ENCODE data around the gene OXNAD1.

OXNAD1 gene

DNA sequence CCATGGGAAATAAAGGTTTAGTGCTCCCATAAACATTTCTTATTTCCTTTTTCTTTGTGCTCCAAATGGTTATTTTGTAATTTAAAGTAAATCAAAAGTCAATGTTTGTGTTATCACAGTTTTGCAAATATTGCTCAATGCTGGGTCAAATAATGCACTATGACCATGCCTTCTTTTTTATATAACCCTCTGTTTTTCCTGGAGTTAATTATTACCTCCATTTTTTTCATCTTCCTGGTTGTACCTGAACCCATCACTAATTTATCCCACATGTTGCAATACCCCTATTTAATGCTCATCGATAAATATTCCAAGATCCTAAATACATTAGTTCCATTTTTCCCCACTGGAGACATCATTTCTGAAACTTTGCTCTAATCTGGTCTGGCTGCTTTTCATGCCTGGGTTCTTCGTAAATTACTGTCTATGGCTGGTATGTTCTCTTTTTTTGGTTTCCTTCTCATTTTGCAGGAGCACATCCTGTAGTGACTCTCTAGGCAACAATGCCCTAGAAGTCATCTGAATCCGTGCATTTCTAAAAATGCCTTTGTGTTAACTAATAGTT, 66.4 kb downstream of the OXNAD1 start:
- no peak for DNase-seq

DNA sequence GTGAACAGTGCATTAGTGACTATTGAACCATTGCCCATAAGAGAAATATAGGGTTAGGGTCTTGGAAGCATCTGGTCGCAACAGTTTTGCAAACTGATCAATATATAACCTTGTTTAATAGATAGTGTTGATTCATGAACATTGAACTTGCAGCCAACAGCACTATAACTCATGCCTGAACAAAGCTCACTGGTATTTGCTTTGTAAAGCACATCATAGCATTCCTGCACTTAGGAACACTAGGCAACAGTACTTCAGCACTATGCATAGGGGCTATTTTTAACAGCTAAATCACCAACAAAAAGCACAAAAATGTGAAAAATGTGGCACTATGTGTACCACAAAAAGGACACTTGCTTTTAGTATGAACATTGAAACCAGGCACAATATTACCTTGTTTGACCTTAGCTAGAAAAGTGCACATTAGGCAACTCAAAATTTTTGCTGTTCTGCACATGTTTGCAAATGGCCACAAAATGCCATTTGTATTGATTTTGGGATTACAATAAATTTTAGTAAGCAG, 68.0 kb downstream of the OXNAD1 start:
- DNase-seq: no peak

DNA sequence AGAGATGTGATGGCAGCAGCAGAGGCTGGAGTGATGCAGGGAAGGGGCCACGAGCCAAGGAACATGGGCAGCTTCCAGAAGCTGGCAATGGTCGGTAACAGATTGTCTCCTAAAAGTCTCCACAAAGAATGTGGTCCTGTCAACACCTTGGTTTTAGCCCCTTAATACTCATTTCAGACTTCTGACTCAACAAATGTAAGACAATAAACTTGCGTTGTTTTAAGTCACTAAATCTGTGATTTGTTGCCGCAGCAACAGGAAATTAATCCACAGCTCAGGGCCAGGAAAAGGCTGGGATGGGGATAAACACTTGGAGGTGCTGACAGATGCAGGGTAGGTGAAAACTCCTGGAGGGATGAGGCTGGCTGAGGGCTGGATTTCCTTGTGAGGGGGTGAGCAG, 69.9 kb downstream of the OXNAD1 start:
- DNase-seq: no peak

DNA sequence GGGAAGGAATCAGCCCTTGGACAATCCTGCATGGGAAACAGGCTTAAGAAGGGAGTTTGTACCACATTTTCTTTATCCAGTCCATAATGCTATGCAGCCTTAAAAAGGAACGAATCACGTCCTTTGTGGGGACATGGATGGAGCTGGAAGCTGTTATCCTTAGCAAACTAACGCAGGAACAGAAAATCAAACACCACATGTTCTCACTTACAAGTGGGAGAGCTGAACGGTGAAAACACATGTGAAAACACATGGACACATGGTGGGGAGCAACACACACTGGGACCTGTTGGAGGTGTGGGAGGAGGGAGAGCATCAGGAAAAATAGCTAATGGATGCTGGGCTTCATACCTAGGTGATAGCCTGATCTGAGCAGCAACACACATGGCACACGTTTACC, 70.3 kb downstream of the OXNAD1 start:
- DNase-seq: no peak

DNA sequence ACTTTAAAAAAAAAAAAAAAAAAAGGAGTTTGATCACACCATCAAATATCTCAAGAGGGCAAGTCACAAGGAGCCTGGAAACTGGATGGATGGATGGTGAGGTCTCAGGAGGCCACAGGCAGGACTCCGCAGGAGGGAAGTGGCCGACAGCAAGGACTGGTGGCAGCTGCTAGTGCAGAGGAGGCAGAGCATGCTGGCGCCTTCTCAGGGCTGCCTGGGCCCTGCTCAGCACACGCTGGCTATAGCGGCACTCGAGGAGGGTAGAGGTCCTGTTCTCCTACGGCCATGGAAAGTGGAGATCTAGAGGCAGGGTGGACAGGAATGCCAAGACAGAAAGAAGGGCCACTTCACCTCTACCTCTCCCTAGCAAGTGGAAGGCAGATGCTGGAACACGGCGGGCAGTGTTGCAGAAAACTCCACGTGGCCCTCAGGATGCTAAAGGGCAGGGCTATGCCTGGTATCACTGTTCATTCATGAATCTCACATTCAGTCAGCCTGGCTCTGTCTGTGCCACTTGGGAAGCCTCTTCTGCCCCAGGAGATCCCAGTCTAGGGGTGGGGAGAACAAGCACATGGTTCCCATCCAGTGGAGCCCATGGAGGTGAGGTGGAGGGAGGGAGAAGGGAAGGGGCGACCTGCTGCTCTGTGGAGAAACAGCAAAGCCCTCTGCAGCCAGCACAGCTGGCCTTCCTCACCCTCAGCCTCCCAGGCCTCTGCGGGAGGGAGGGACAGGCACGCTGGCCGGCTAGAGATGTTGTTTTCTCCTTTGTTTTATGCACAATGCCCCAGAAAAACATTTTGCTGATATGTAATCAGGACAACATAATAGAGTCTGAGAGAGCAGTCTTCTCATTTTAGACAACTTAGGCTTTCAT, 71.0 kb downstream of the OXNAD1 start:
- DNase-seq: no peak

DNA sequence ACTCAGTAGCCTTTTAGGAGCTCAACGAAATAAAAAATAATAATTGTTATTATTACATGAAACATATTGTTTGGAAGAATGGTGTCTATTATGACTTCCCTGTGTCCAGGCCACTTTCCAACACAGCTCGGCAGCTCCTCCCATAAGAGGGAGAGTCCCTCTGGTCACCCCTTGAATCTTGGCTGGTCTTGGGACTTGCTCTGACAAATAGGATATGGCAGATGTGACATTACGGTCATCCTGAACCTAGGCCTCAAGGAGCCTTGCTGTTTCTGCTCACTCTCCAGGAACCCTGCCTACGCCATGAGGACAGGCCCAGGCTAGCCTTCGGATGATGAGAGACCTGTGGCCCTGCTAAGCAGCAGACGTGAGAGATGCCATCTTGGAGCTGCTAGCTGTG, 71.8 kb downstream of the OXNAD1 start:
- DNase-seq: no peak

DNA sequence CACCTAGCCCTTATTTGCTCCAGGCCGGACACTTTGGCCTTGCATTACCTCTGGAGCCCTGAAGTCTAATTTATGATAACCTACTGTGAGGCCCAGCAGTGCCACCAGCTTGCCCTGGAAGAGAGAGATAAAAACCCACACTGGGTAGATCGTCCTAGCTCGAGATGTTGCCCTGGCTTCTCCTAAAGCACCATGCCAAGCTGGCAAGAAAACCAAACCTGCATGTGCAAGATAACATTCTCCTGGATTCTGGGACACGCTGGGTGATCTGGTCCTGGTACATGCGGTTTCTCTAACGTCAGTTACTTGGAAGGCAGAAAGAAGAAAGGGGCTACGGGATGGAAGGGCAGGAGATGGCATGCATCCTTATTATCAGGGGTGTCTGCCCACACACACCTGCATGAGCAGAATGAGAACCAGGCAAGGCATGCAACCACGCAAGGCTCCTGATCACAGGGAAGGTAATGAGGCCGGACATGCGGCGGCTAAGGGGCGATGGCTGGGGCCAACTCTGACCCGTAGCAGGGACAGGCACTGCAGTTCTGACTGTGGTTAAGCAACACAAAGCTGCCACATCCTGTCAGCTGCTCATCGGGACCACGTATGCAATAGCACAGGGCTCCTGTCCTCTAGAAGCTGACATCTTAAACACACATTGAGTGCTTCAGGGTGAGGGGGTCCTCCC, 73.0 kb downstream of the OXNAD1 start:
- peak; percentile 54 for DNase-seq

DNA sequence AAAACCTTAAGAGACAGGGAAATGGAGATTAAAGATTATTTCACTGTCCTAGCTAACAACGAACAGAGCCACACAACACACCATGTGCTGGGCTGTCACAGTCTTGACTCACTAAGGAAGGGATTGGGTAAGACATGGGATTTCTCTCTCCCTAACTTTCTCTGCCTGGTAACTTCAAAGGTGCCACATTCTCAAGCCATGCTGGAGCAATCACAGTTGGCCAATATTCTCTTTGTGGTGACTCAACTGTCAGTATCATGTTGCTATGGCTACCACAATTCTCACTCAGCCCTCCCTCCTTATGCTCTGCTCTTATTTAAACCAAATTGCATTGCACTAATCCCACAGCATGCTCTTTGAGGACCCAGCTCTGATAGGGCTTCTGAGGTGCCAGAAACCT, 74.0 kb downstream of the OXNAD1 start:
- peak; percentile 95 for DNase-seq

DNA sequence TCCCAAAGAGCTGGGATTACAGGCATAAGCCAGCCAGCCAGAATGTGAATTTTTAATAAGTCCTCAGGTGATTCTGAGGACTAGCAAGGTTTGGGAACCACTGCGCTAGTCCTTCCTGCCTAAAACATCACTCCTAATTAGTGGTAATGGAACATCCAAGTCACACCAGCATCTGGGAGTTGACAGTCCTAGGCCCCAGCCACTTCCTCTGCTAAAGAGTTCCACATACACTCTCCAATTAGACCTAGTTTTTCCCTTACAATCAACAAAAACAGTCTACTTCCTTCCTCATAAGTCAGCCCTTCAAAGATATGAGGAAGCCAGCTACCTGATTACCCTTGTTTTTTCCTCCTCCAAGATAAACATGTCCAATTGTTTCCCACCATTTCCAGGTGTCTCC, 78.1 kb downstream of the OXNAD1 start:
- no peak for DNase-seq

DNA sequence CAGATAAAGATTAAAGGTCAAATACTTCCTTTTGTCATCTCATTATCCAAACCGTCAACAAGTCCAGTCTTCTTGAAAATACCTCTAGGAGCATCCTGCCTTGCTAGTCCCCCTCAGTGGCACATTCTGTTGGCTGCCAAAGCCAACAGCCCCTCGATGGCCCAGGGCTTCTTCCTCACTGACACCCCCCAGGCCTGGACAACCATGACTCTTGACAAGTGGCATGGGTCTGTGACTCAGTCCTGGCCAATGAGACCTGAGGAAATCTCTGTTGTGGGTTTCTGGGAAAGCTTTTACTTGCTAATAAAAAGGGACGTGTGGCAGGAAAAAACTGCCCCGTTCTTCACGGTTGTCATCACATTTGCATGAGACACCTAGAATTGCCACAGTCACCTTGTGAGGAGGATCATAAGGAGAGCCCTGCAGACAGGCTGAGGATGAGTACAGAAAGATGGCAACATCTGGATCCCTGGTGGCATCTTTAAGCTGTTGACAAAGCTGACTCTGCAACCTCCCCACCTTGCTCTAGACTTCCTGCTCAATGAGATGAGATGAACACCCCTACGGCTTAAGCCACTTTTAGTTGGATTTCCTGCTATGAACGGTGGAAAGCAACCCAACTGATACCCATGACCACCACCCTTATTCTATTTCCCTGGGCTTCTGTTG, 81.5 kb downstream of the OXNAD1 start:
- no peak for DNase-seq

DNA sequence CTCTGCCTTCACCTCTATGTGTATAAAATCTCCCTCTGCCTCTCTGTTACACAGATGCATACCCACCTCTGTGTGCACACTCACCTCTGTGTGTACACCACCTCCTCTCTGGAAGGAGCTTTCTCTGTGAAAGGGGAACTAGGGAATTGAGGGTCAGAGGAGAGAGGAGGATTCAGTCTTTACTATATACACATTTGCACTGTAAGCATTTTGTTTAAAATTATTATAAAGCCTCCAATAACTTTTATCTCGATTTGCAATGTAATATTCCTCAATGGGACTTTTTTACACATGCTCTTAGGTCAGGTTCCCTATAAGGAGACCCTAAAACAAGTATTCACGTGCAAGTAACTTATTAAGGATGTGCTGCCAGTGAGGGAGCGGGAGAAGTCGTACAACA, 82.5 kb downstream of the OXNAD1 start:
- no peak for DNase-seq

DNA sequence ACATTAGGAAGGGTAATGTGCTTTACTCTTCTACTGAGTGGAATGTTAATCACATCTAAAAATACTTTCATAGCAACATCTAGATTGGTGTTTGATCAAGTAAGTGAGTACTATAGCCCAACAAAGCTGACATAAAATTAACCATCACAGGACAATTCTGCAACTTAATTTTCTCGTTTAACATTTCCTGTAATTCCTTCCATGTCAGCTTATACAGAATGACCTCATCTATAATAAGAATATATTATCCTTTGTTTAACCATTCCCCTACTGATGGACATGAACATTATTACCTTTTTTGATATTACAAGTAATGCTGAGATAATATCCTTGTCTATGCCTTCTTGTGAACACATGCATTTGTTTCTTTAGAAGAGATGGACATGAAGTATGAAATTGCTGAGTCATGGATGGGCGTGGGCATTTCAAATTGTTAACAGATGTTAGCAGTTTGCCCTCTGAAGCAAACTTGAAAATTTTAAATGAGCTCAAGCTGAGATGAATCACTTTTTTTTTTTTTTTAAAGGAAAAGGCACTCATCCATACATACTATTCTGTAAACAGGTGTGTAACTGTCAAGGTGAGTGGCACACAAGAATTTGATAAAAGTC, 85.1 kb downstream of the OXNAD1 start:
- DNase-seq: no peak

DNA sequence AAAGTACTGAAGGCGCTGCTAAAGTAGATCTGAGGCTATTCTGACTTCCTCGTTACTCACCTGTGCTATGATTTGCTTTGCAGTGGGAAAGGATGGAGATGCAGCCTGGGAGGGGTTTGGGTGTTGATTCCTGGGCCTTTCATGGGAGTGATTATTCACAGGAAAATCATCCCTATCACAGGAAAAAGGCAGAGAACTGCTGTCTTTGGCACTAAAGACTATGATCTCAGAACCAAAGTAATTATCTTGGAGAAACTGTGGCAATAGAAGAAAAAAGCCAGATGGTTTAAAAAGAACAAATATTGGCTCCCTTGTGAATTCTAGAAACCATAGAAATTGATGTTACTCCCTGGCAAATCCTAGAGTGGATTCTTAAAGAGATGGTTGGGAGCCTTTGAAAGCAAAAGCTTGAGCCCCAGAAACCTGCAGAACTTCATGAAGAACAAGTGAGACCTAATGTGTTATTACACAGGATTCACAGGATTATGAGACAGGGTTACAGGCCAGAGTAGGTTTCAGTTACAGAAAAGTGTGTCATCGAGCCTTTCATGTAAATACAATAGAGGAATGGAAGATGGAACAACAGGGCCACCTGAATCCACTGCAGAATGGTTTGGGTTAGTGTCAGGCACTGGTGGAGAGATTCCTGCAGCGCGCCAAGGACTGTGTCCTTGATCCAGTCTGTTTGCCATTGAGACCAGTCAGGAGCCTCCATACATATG, 85.7 kb downstream of the OXNAD1 start:
- no peak for DNase-seq

DNA sequence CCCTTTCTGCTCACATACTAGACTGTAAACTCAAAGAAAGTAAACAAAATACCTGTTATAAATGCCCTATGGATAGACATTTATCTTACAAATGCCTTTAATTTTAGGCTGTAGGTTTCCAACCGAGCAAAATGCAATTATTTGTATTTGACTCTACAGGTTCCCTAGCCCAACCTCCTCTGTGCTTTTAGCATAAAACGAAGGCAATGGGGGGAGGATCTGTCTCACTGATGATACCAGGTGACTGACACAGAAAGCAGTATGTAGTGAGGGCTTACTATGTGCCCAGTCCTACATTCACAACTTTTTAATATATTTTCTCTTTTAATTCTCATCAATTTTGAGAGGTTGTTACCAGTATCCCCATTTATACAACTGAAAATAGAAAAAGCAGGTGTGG, 87.4 kb downstream of the OXNAD1 start:
- DNase-seq: no peak

DNA sequence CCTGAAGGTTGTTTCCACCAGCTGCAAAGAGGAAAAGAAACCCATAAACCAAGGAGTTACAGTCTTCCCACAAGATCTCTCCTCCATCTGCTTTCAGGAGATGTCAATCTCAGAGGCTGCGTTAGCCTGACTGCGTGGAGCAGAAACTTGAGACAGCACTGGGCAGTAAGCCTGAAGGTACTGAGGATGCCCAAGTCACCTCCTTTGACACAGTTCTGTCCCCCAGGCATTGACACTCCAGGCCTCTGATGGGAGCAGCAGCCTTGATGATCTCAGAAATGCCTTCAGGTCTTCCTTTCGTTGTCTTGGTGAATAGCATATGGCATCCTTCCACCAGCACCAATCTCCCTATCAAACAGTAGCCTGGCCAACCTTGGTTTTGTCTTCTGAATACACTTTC, 89.3 kb downstream of the OXNAD1 start:
- no peak for DNase-seq
